HepG2 (cell line): ENCODE results near the gene TEK.
"Not testable (repeated sequence)": the region's sequence is repeated elsewhere in the genome, so short reads cannot be mapped to it uniquely, and the experiment has no call there.

Source experiments
- CREM ChIP-seq, 2 experiments: sonication (generic) in 1 of 2; formaldehyde crosslinking in 1 of 2; IDR thresholded peaks; 2 replicates each; pipeline versions ENCODE4 v1.4.0 to v1.6.1; 2016 to 2020; ENCODE audit warnings: antibody characterized with exemption in 1 of 2, mild to moderate bottlenecking in 1 of 2, missing genetic modification reagents in 1 of 2
- CTCF ChIP-seq: sonication (generic); formaldehyde crosslinking; IDR thresholded peaks from 2 replicates; pipeline ENCODE4 v1.5.0; 2020; ENCODE audit warnings: mild to moderate bottlenecking, missing genetic modification reagents, moderate library complexity
- ELF1 ChIP-seq: sonication (generic); formaldehyde crosslinking; IDR thresholded peaks from 2 replicates; pipeline ENCODE4 v1.4.0; 2020; ENCODE audit warnings: missing genetic modification reagents
- EP300 ChIP-seq, 3 experiments: sonication (generic) in 1 of 3; formaldehyde crosslinking in 1 of 3; IDR thresholded peaks; 2 replicates each; pipeline versions ENCODE4 v1.5.1 to v1.6.1; 2011 to 2020; ENCODE audit warnings: low read depth in 2 of 3, low read length in 2 of 3, borderline replicate concordance in 1 of 3, improper control_type of control experiment in 1 of 3, mild to moderate bottlenecking in 1 of 3, missing genetic modification reagents in 1 of 3, moderate library complexity in 1 of 3
- KDM5A ChIP-seq: fragments of 200-600 bp; sonication (generic); IDR thresholded peaks from 2 replicates; pipeline ENCODE4 v1.7.0; 2018; ENCODE audit warnings: antibody characterized with exemption, mild to moderate bottlenecking, low read length, borderline replicate concordance
- KIAA2018 ChIP-seq: sonication (generic); formaldehyde crosslinking; IDR thresholded peaks from 2 replicates; pipeline ENCODE4 v1.5.0; 2020; ENCODE audit warnings: mild to moderate bottlenecking, missing genetic modification reagents, borderline replicate concordance
- MAZ ChIP-seq, 2 experiments: sonication (generic) in 1 of 2; formaldehyde crosslinking in 1 of 2; IDR thresholded peaks; 2 replicates each; pipeline versions ENCODE4 v1.5.0 to v1.6.1; 2012 to 2020; ENCODE audit warnings: low read depth in 2 of 2, mild to moderate bottlenecking in 2 of 2, borderline replicate concordance in 1 of 2, improper control_type of control experiment in 1 of 2, low read length in 1 of 2, missing genetic modification reagents in 1 of 2, moderate library complexity in 1 of 2
- RAD21 ChIP-seq: fragments of 450-650 bp; formaldehyde crosslinking; IDR thresholded peaks from 2 replicates; pipeline ENCODE4 v1.5.0; 2020; ENCODE audit warnings: mild to moderate bottlenecking
- RFX5 ChIP-seq: IDR thresholded peaks from 2 replicates; pipeline ENCODE4 v1.6.1; 2011; ENCODE audit warnings: low read depth, low read length, improper control_type of control experiment
- TAF1 ChIP-seq: sonication (generic); formaldehyde crosslinking; IDR thresholded peaks from 2 replicates; pipeline ENCODE4 v1.4.0; 2020; ENCODE audit warnings: missing genetic modification reagents
- TCF7 ChIP-seq: sonication (generic); IDR thresholded peaks from 2 replicates; pipeline ENCODE4 v1.6.1; 2016; ENCODE audit warnings: antibody characterized with exemption, low read depth
- ZBTB7A ChIP-seq: sonication (generic); formaldehyde crosslinking; IDR thresholded peaks from 2 replicates; pipeline ENCODE4 v1.8.0; 2022; ENCODE audit warnings: mild to moderate bottlenecking, missing genetic modification reagents
- ZNF564 ChIP-seq: sonication (generic); formaldehyde crosslinking; IDR thresholded peaks from 2 replicates; pipeline ENCODE4 v1.8.1; 2023; ENCODE audit warnings: mild to moderate bottlenecking, missing genetic modification reagents
- ZNF782 ChIP-seq: sonication (generic); formaldehyde crosslinking; IDR thresholded peaks from 2 replicates; pipeline ENCODE4 v1.4.0; 2020; ENCODE audit warnings: missing genetic modification reagents, mild to moderate bottlenecking, borderline replicate concordance

- not testable (repeated sequence) for TF ChIP-seq ZNF782 (CRISPR knock-in tag); EP300 (IDR thresholded peaks at IDR 0.05; ENCODE audit: low read depth in 2 of 2, low read length in 2 of 2); EP300 (CRISPR knock-in tag; IDR thresholded peaks at IDR 0.05; ENCODE audit: borderline replicate concordance); TAF1 (CRISPR knock-in tag); ZBTB7A (CRISPR knock-in tag); TCF7; KIAA2018; KDM5A; RAD21 (CRISPR knock-in tag); RFX5; CTCF (CRISPR knock-in tag); ELF1 (CRISPR knock-in tag); CREM (IDR thresholded peaks at IDR 0.05); CREM (CRISPR knock-in tag; IDR thresholded peaks at IDR 0.05); ZNF564; MAZ (IDR thresholded peaks at IDR 0.05; ENCODE audit: borderline replicate concordance, low read depth, low read length); MAZ (CRISPR knock-in tag; IDR thresholded peaks at IDR 0.05; ENCODE audit: low read depth)
Observed at GRCh38 chr9:27093384-27094067, 15.5 kb upstream of the TEK start.
